Transverse colon (tissue), 4 donors: ENCODE measurements around the gene DYNC2LI1. TPM values are rescaled to one million over a fixed set of nuclear protein-coding genes. Genes with fewer than 3 reads are reported as not detected.
A peak's percentile ranks its signal among the peaks of the same experiment; 100 is the strongest.
"Not testable (repeated sequence)": the region's sequence is repeated elsewhere in the genome, so short reads cannot be mapped to it uniquely, and the experiment has no call there.

ENCODE experiments used
- DNase-seq: peaks from one replicate; pipeline ENCODE4 v3.0.0-alpha.2; 2019
- H3K27ac ChIP-seq, 4 donors: fragments of 200-600 bp; sonication (generic); 2 replicates each; pipeline ENCODE4 v1.5.1; 2016 to 2018; ENCODE audit warnings: inconsistent platforms in 4 of 4
- H3K27me3 ChIP-seq: fragments of 200-600 bp; sonication (generic); 2 replicates; pipeline ENCODE4 v1.5.1; 2017; ENCODE audit warnings: inconsistent platforms
- H3K36me3 ChIP-seq, 4 donors: fragments of 200-600 bp; sonication (generic); 2 replicates each; pipeline ENCODE4 v1.5.1; 2017 to 2019; ENCODE audit warnings: inconsistent platforms in 4 of 4
- H3K4me1 ChIP-seq, 4 donors: fragments of 200-600 bp; sonication (generic); 2 replicates each; pipeline ENCODE4 v1.5.1; 2017 to 2020; ENCODE audit warnings: inconsistent platforms in 4 of 4
- H3K4me3 ChIP-seq, 4 donors: fragments of 200-600 bp; sonication (generic); 1 replicate in 1 of 4; 2 replicates in 3 of 4; pipeline versions ENCODE4 v1.5.1 to v1.6.1; 2017 to 2019; ENCODE audit warnings: inconsistent platforms in 4 of 4
- H3K9me3 ChIP-seq, 2 donors: fragments of 200-600 bp; sonication (generic); 2 replicates each; pipeline ENCODE4 v1.5.1; 2017 to 2019; ENCODE audit warnings: inconsistent platforms in 2 of 2
- CTCF ChIP-seq, 5 experiments: fragments of 200-600 bp in 3 of 5; fragments of 450-650 bp in 2 of 5; sonication (generic) in 3 of 5; IDR thresholded peaks; 1 replicate in 2 of 5; 2 replicates in 3 of 5; pipeline ENCODE4 v1.5.1; 2016 to 2017; ENCODE audit warnings: antibody characterized with exemption in 5 of 5, inconsistent platforms in 3 of 5, mild to moderate bottlenecking in 2 of 5, moderate library complexity in 1 of 5
- EP300 ChIP-seq: sonication (generic); formaldehyde crosslinking; IDR thresholded peaks from one replicate; pipeline ENCODE4 v1.6.1; 2017; ENCODE audit warnings: antibody characterized with exemption, low read depth
- POLR2A ChIP-seq: fragments of 450-650 bp; IDR thresholded peaks from one replicate; pipeline ENCODE4 v1.6.1; 2016; ENCODE audit warnings: antibody characterized with exemption, mild to moderate bottlenecking, moderate library complexity
- POLR2AphosphoS5 ChIP-seq, 3 donors: sonication (generic); formaldehyde crosslinking; IDR thresholded peaks; one replicate each; pipeline ENCODE4 v1.6.1; 2016; ENCODE audit warnings: antibody characterized with exemption in 3 of 3
- WGBS, 2 donors: methylation state at CpG; one replicate each; pipeline ENCODE4 v1.1.5; 2018; ENCODE audit warnings: low coverage in 1 of 2; 5-methylcytosine and 5-hydroxymethylcytosine counted together
- in situ Hi-C, 4 donors: fragments of 200-750 bp; cut with MboI; loops; one replicate each; pipeline versions ENCODE4 v1.15.0 to v1.15.1; 2017; ENCODE audit warnings: low sequenced_read_pairs in 3 of 4, low pct_ligation_motif_present in 1 of 4, low pct_unique_long_range_greater_than_20kb in 1 of 4
- intact Hi-C: fragments of 100-400 bp; cut with DNase I; formaldehyde crosslinking; loops from one replicate; pipeline ENCODE4 v1.15.1; 2023; ENCODE audit warnings: low total_unique reads
- total RNA-seq, 4 donors: library from RNA; depleted of rRNA; stranded (reverse); fragments of >200 nt; gene quantifications; one replicate each; pipeline ENCODE4 v1.1.0, GENCODE V29; 2016

DYNC2LI1 gene
- total RNA-seq = 10 to 100 TPM in 3 of 4 donors, 1 to 10 TPM in 1; 6.6 to 26.9 (median 20.2) TPM

GRCh38 chr2:43773876-43774613 is at the start of gene DYNC2LI1:
Gene DYNC2LI1 (plus strand): TSS chr2:43774039. CDS start chr2:43774139, 100 bp downstream.
- H3K27me3 ChIP-seq = no peaks in the 10 kb centered on the region
- peaks cover 0 to 13% (median 5%) of the 10 kb centered on the region in 4 donors for H3K4me1 ChIP-seq
- H3K4me3 ChIP-seq = peak within 1 kb of the TSS; percentile 62 to 79 (median 66)
- in situ Hi-C loops (loop anchor here in 1 of 4 donors (10.0 kb wide), 1 partner anchor 139 kb away; the partner anchor contains the start of gene PLEKHH2), intact Hi-C loops (loop anchor here (10.0 kb wide), 2 partner anchors 159 to 769 kb away; no protein-coding TSS in a partner anchor)
- 0 to 1% methylated on average over 9 to 31 of the region's 31 CpGs for WGBS, 2 donors
- H3K27ac ChIP-seq = peak within 1 kb of the TSS; percentile 91 to 95 (median 92)
- TF ChIP-seq POLR2AphosphoS5 (IDR thresholded peaks at IDR 0.05) = peak; percentile 79 to 87 (median 83)
- TF ChIP-seq EP300 = no peak
- peak; percentile 73 for TF ChIP-seq POLR2A
- no peak for TF ChIP-seq CTCF (IDR thresholded peaks at IDR 0.05)
- peaks cover 0 to 6% (median 0%) of the 10 kb centered on the region in 4 donors for H3K36me3 ChIP-seq
- no peaks in the 10 kb centered on the region for H3K9me3 ChIP-seq
- peak; percentile 93 for DNase-seq

GRCh38 chr2:43724728-43725526 is 48.9 kb upstream of the DYNC2LI1 start:
- Histone ChIP-seq H3K36me3 (no peaks in the 10 kb centered on the region), H3K27me3 (no peaks in the 10 kb centered on the region), H3K9me3 (no peaks in the 10 kb centered on the region), H3K4me1 (no peaks in the 10 kb centered on the region), H3K4me3 (no peak overlapping the region), H3K27ac (no peak overlapping the region)
- intact Hi-C loops (no loop called here), in situ Hi-C loops (no loop called here)
- 55 to 67% methylated on average over 2 to 4 of the region's 4 CpGs for WGBS, 2 donors
- no peak for DNase-seq
- TF ChIP-seq POLR2A (no peak), CTCF (IDR thresholded peaks at IDR 0.05) (no peak), EP300 (no peak), POLR2AphosphoS5 (IDR thresholded peaks at IDR 0.05) (no peak)

GRCh38 chr2:43725711-43726246 is 48.1 kb upstream of the DYNC2LI1 start:
- no peaks in the 10 kb centered on the region for H3K9me3 ChIP-seq
- H3K4me3 ChIP-seq = no peak overlapping the region
- H3K36me3 ChIP-seq = no peaks in the 10 kb centered on the region
- DNase-seq = no peak
- H3K4me1 ChIP-seq = no peaks in the 10 kb centered on the region
- intact Hi-C loops (no loop called here), in situ Hi-C loops (no loop called here)
- H3K27me3 ChIP-seq = no peaks in the 10 kb centered on the region
- TF ChIP-seq CTCF (IDR thresholded peaks at IDR 0.05) (no peak), POLR2AphosphoS5 (IDR thresholded peaks at IDR 0.05) (no peak), EP300 (no peak), POLR2A (no peak)
- H3K27ac ChIP-seq = no peak overlapping the region
- 99 to 100% methylated on average over 2 to 3 of the region's 3 CpGs for WGBS, 2 donors

GRCh38 chr2:43726961-43727633 is 46.7 kb upstream of the DYNC2LI1 start:
- H3K9me3 ChIP-seq, H3K36me3 ChIP-seq, in situ Hi-C loops, intact Hi-C loops, H3K4me1 ChIP-seq, H3K27me3 ChIP-seq, H3K4me3 ChIP-seq, H3K27ac ChIP-seq, DNase-seq: not testable (repeated sequence)
- WGBS, 2 donors = 47 to 80% methylated on average over 3 to 14 of the region's 14 CpGs
